Measurements from ENCODE around the gene PGP. TPM values are rescaled to one million over a fixed set of nuclear protein-coding genes. Genes with fewer than 3 reads are reported as not detected.
"Not testable (repeated sequence)": the region's sequence is repeated elsewhere in the genome, so short reads cannot be mapped to it uniquely, and the experiment has no call there.

Gene PGP
- total and polyA plus RNA-seq, 8 donors: 9.3 to 90.4 (median 11.3) TPM

DNA sequence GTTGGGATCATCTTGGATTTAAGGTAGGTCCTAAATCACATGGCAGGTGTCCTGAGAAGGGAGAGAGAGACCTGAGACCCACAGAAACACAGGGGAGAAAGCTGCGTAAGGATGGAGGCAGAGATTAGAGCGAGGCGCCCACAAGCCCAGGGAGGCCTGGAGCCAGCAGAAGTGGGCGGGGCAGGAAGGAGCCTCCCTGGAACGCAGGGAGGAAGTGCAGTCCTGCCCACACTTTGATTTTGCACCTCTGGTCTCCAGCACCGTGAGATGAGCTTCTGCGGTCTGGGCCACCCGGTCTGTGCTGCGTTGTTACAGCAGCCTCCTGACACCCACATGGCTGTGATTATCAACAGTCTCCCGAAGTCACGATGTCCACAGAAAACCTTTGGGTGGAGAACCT is 28.0 kb upstream of the PGP start:
- no peak overlapping the region for H3K4me3 ChIP-seq
- peaks cover 0 to 12% (median 8%) of the 10 kb centered on the region in 3 donors for H3K27me3 ChIP-seq
- H3K9me3 ChIP-seq: no peaks in the 10 kb centered on the region
- intact Hi-C loops (cut with DNase I; ENCODE audit: low total_unique reads): no loop called here
- peaks cover 42 to 83% (median 73%) of the 10 kb centered on the region in 4 donors for H3K36me3 ChIP-seq
- TF ChIP-seq, protein P1, sequence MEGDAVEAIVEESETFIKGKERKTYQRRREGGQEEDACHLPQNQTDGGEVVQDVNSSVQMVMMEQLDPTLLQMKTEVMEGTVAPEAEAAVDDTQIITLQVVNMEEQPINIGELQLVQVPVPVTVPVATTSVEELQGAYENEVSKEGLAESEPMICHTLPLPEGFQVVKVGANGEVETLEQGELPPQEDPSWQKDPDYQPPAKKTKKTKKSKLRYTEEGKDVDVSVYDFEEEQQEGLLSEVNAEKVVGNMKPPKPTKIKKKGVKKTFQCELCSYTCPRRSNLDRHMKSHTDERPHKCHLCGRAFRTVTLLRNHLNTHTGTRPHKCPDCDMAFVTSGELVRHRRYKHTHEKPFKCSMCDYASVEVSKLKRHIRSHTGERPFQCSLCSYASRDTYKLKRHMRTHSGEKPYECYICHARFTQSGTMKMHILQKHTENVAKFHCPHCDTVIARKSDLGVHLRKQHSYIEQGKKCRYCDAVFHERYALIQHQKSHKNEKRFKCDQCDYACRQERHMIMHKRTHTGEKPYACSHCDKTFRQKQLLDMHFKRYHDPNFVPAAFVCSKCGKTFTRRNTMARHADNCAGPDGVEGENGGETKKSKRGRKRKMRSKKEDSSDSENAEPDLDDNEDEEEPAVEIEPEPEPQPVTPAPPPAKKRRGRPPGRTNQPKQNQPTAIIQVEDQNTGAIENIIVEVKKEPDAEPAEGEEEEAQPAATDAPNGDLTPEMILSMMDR (IDR thresholded peaks at IDR 0.05): no peak
- TF ChIP-seq POLR2A (IDR thresholded peaks at IDR 0.05): no peak
- TF ChIP-seq POLR2AphosphoS5 (IDR thresholded peaks at IDR 0.05): no peak
- no peak for TF ChIP-seq EP300 (IDR thresholded peaks at IDR 0.05)
- WGBS, 5 donors: 65 to 80% (median 75%) methylated on average over 6 to 11 of the region's 11 CpGs
- H3K27ac ChIP-seq: no peak overlapping the region
- peaks cover 0 to 12% (median 5%) of the 10 kb centered on the region in 4 donors for H3K4me1 ChIP-seq
- no peak for DNase-seq

DNA sequence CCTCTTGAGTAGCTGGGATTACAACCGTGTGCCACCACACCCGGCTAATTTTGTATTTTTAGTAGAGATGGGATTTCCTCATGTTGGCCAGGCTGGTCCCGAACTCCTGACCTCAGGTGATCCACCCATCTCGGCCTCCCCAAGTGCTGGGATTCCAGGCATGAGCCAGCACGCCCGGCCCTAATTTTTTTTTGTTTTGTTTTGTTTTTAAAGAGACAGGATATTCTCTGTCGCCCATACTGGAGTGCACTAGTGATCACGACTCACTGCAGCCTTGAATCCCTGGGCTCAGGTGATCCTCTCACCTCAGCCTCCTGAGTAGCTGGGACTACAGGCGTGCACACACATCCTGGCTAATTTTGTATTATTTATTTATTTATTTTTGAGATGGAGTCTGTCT is 25.7 kb upstream of the PGP start:
- H3K9me3 ChIP-seq; H3K4me3 ChIP-seq; DNase-seq; H3K27ac ChIP-seq; intact Hi-C loops (cut with DNase I; ENCODE audit: low total_unique reads): not testable (repeated sequence)
- Histone ChIP-seq H3K36me3 (peaks cover 28 to 66% (median 62%) of the 10 kb centered on the region in 4 donors), H3K27me3 (peaks cover 5 to 34% (median 28%) of the 10 kb centered on the region in 3 donors), H3K4me1 (peaks cover 18 to 32% (median 24%) of the 10 kb centered on the region in 4 donors)
- 72 to 83% (median 77%) methylated on average over 9 of the region's 9 CpGs for WGBS, 5 donors

DNA sequence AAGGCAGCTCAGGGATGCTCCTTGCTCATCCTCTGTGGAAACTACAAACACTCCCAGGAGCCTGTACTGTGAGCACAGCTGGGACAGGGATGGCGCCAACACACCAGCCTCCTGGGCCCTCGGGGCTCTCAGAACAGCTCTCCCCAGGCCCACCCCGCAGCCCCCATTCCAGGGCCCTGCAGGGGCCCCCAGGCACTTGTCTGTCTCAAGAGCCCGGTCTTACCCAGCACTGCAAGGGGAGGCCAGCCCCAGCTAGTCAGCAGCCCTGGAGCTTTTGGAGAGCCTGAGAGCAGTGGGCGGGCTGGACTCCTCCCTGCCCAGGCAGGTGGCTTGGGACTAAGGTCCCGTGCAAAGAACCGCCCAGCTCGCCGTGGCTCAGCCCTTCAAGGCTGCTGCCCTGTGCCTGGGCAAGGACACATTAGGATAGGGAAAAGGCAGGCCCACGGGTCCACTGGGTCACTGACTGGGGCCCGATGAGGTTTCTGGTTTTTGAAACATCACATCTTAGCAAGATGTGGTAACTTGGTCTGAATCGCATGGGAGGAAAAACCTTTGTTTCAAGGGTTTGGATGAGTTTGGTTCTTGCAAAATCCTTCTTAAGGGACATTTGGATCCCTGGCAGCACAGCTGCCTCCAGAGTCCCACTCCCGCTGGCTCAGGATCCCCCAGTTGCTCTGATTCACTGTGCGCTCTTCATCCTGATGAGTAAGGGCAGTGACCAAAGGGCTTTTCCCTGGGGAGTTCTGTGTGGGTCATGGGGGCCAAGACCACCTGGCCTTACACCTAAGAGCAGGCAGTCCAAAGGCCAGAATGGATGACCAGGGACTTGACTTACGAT is 24.4 kb upstream of the PGP start:
- Histone ChIP-seq H3K4me1 (peaks cover 18 to 32% (median 24%) of the 10 kb centered on the region in 4 donors), H3K27me3 (peaks cover 5 to 42% (median 28%) of the 10 kb centered on the region in 3 donors), H3K36me3 (peaks cover 29 to 66% (median 62%) of the 10 kb centered on the region in 4 donors), H3K27ac (no peak overlapping the region), H3K4me3 (no peak overlapping the region), H3K9me3 (no peaks in the 10 kb centered on the region)
- DNase-seq: no peak
- intact Hi-C loops (cut with DNase I; ENCODE audit: low total_unique reads): no loop called here
- WGBS, 5 donors: 63 to 71% (median 67%) methylated on average over 11 to 15 of the region's 15 CpGs
- TF ChIP-seq POLR2A (IDR thresholded peaks at IDR 0.05) (no peak), EP300 (IDR thresholded peaks at IDR 0.05) (no peak), POLR2AphosphoS5 (IDR thresholded peaks at IDR 0.05) (no peak)
- TF ChIP-seq, protein P1 (IDR thresholded peaks at IDR 0.05): no peak

DNA sequence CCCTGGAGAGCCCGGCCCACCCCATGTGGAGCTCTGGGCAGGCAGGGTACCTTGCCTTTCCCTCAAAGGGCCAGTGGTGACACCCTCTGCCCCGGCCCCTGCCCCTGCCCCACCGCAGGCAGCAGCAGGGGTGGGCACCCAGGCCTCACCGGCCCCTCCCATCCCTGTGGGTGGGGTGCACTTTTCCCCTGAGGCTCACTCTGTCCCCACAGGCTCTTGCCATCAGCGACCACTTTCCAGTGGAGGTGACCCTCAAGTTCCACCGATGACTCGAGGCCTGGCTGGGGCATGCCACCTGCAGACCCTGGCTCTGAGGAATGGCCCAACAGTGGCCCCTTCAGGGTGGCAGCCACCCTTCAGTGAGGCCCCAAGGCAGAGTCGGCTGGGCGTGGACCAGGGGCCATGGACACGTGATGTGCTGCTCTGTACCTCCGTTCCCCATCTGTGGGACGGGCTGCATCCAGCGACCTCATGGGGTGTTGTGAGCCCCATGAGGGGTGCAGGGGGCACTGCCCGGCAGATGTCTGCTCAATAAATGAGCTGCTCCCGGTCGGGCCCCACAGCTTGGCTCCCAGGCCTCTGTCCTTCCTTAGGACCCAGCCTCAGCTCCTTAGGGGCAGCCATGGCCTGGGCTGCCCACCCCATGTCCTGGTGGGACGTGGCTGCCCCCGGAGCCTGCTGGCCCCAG is 23.7 kb upstream of the PGP start:
- no peaks in the 10 kb centered on the region for H3K9me3 ChIP-seq
- intact Hi-C loops (cut with DNase I; ENCODE audit: low total_unique reads): no loop called here
- no peak for TF ChIP-seq POLR2AphosphoS5 (IDR thresholded peaks at IDR 0.05)
- TF ChIP-seq EP300 (IDR thresholded peaks at IDR 0.05): no peak
- TF ChIP-seq, protein P1 (IDR thresholded peaks at IDR 0.05): no peak
- no peak for TF ChIP-seq POLR2A (IDR thresholded peaks at IDR 0.05)
- peaks cover 5 to 45% (median 28%) of the 10 kb centered on the region in 3 donors for H3K27me3 ChIP-seq
- peaks cover 18 to 32% (median 24%) of the 10 kb centered on the region in 4 donors for H3K4me1 ChIP-seq
- no peak for DNase-seq
- 48 to 65% (median 50%) methylated on average over 10 to 18 of the region's 18 CpGs for WGBS, 5 donors
- H3K27ac ChIP-seq: no peak overlapping the region
- no peak overlapping the region for H3K4me3 ChIP-seq
- peaks cover 31 to 66% (median 62%) of the 10 kb centered on the region in 4 donors for H3K36me3 ChIP-seq
